ENCODE results near the gene LRRC8A. TPM values are rescaled to one million over a fixed set of nuclear protein-coding genes. Genes with fewer than 3 reads are reported as not detected.

LRRC8A gene
- total and polyA plus RNA-seq, 2 donors from 2014 or later: 18.5 to 37.4 TPM

GRCh38 chr9:128912270-128912853 lies 30.4 kb downstream of the LRRC8A start:
- FAIRE-seq: no peak
- Histone ChIP-seq H3K27me3 (ENCODE audit: control insufficient read depth, insufficient read depth, low read length) (no peaks in the 10 kb centered on the region), H3K9ac (ENCODE audit: low read length in 3 of 3) (no peak overlapping the region), H3K4me1 (ENCODE audit: control insufficient read depth in 2 of 3, insufficient read depth in 2 of 3, low read depth in 1 of 3, low read length in 3 of 3) (peaks cover 0 to 35% (median 9%) of the 10 kb centered on the region in 3 donors), H3K4me3 (ENCODE audit: low read length in 3 of 3) (no peak overlapping the region), H3K36me3 (ENCODE audit: control insufficient read depth in 2 of 3, insufficient read depth in 3 of 3, low read length in 3 of 3) (peaks cover 3 to 36% (median 20%) of the 10 kb centered on the region in 3 donors), H3K27ac (ENCODE audit: low read depth in 2 of 2, low read length in 2 of 2) (peak overlapping the region; percentile 18 to 62), H3K9me3 (ENCODE audit: control insufficient read depth in 2 of 3, insufficient read depth in 1 of 3, low read length in 3 of 3) (no peaks in the 10 kb centered on the region)
- TF ChIP-seq CTCF (IDR thresholded peaks at IDR 0.05; ENCODE audit: borderline replicate concordance, extremely low read depth, insufficient read depth): no peak
- intact Hi-C loops (cut with DNase I): no loop called here
- no peak for DNase-seq

- Histone ChIP-seq H3K4me1 (ENCODE audit: control insufficient read depth in 2 of 3, insufficient read depth in 2 of 3, low read depth in 1 of 3, low read length in 3 of 3) (peaks cover 0 to 35% (median 9%) of the 10 kb centered on the region in 3 donors), H3K4me3 (ENCODE audit: low read length in 3 of 3) (no peak overlapping the region)
Observed at GRCh38 chr9:128913048-128913900, 31.3 kb downstream of the LRRC8A start.

DNA sequence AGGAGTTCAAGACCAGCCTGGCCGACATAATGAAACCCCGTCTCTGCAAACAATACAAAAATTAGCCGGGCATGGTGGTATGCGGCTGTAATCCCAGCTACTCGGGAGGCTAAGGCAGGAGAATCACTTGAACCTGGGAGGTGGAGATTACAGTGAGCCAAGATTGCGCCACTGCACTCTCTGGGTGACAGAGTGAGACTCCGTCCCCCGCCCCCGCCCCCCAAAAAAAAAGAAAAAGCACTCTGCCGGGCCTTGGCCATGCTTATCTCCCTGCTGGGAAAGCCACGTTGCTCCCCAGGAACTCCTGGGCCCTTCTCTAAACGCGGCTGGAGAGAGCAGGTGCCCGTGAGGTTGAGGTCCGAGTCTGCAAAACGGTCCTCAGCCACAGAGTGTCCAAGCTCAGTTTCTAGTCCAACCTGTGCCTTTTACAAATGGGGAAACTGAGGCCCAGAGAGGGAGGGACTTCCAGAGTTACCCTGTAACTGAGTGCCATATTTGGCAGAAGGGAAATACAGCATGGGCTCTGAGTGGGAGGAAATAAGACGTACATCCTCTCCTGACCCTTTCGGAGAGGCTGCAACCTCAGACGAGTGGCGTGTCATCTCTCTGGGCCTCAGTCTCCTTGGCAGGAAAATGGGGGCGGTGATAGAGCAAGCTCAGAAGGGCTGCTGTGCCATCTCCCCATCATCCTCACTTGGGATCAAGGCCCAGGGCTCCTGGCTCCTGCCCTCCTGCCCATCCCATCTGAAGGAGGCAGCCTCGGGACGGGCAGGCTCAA lies 32.3 kb downstream of the LRRC8A start:
- Histone ChIP-seq H3K27ac (ENCODE audit: low read depth in 2 of 2, low read length in 2 of 2) (no peak overlapping the region), H3K27me3 (ENCODE audit: control insufficient read depth, insufficient read depth, low read length) (no peaks in the 10 kb centered on the region), H3K9me3 (ENCODE audit: control insufficient read depth in 2 of 3, insufficient read depth in 1 of 3, low read length in 3 of 3) (no peaks in the 10 kb centered on the region), H3K4me3 (ENCODE audit: low read length in 3 of 3) (no peak overlapping the region), H3K36me3 (ENCODE audit: control insufficient read depth in 2 of 3, insufficient read depth in 3 of 3, low read length in 3 of 3) (peaks cover 0 to 18% (median 3%) of the 10 kb centered on the region in 3 donors), H3K9ac (ENCODE audit: low read length in 3 of 3) (no peak overlapping the region), H3K4me1 (ENCODE audit: control insufficient read depth in 2 of 3, insufficient read depth in 2 of 3, low read depth in 1 of 3, low read length in 3 of 3) (peaks cover 0 to 38% (median 14%) of the 10 kb centered on the region in 3 donors)
- TF ChIP-seq CTCF (IDR thresholded peaks at IDR 0.05; ENCODE audit: borderline replicate concordance, extremely low read depth, insufficient read depth): no peak
- FAIRE-seq: no peak
- no peak for DNase-seq
- intact Hi-C loops (cut with DNase I): no loop called here

More at GRCh38 chr9:128913048-128913900, 31.3 kb downstream of the LRRC8A start:
- H3K9ac ChIP-seq (ENCODE audit: low read length in 3 of 3): no peak overlapping the region
- no peak for TF ChIP-seq CTCF (IDR thresholded peaks at IDR 0.05; ENCODE audit: borderline replicate concordance, extremely low read depth, insufficient read depth)
- intact Hi-C loops (cut with DNase I): no loop called here
- no peaks in the 10 kb centered on the region for H3K27me3 ChIP-seq (ENCODE audit: control insufficient read depth, insufficient read depth, low read length)
- H3K9me3 ChIP-seq (ENCODE audit: control insufficient read depth in 2 of 3, insufficient read depth in 1 of 3, low read length in 3 of 3): no peaks in the 10 kb centered on the region
- no peak for DNase-seq
- peaks cover 3 to 27% (median 11%) of the 10 kb centered on the region in 3 donors for H3K36me3 ChIP-seq (ENCODE audit: control insufficient read depth in 2 of 3, insufficient read depth in 3 of 3, low read length in 3 of 3)
- FAIRE-seq: no peak
- H3K27ac ChIP-seq (ENCODE audit: low read depth in 2 of 2, low read length in 2 of 2): peak overlapping the region; percentile 41 to 62

Measured in kidney (tissue), 14 donors.